ENCODE data around the gene MPDZ.

- TF ChIP-seq, protein P1, sequence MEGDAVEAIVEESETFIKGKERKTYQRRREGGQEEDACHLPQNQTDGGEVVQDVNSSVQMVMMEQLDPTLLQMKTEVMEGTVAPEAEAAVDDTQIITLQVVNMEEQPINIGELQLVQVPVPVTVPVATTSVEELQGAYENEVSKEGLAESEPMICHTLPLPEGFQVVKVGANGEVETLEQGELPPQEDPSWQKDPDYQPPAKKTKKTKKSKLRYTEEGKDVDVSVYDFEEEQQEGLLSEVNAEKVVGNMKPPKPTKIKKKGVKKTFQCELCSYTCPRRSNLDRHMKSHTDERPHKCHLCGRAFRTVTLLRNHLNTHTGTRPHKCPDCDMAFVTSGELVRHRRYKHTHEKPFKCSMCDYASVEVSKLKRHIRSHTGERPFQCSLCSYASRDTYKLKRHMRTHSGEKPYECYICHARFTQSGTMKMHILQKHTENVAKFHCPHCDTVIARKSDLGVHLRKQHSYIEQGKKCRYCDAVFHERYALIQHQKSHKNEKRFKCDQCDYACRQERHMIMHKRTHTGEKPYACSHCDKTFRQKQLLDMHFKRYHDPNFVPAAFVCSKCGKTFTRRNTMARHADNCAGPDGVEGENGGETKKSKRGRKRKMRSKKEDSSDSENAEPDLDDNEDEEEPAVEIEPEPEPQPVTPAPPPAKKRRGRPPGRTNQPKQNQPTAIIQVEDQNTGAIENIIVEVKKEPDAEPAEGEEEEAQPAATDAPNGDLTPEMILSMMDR (IDR thresholded peaks at IDR 0.05) = no peak
- TF ChIP-seq POLR2A (IDR thresholded peaks at IDR 0.05) (no peak), EP300 (IDR thresholded peaks at IDR 0.05) (no peak)
Measured at GRCh38 chr9:13322828-13323550, 43.5 kb upstream of the MPDZ start.
